T-helper 17 cell (primary cell): ENCODE measurements around the gene PNMA6E. TPM values are rescaled to one million over a fixed set of nuclear protein-coding genes. Genes with fewer than 3 reads are reported as not detected.
"Not testable (repeated sequence)": the region's sequence is repeated elsewhere in the genome, so short reads cannot be mapped to it uniquely, and the experiment has no call there.

ENCODE experiments used
- ATAC-seq: fragments of 150-1000 bp; cut with Tn5 transposase; 2 replicates; pipeline ENCODE4 v1.10.0; 2021; ENCODE audit warnings: mild to moderate bottlenecking, moderate library complexity
- DNase-seq, 3 donors: peaks; one replicate each; pipeline versions ENCODE4 v3.0.0 to v3.0.0-alpha.2; 2020 to 2021
- H3K9me3 ChIP-seq: one replicate; pipeline ENCODE4 v1.7.0; 2013; ENCODE audit warnings: low read length, mild to moderate bottlenecking; ENCODE audit not compliant: control insufficient read depth, poor library complexity, severe bottlenecking
- H3K27ac Mint-ChIP-seq: one replicate; pipeline ENCODE4 v1.8.0; 2022; ENCODE audit warnings: mild to moderate bottlenecking, moderate library complexity, mixed read lengths
- H3K27me3 Mint-ChIP-seq: one replicate; pipeline ENCODE4 v1.8.0; 2022; ENCODE audit warnings: mixed read lengths
- H3K36me3 Mint-ChIP-seq: one replicate; pipeline ENCODE4 v1.8.0; 2022; ENCODE audit warnings: low read depth, mixed read lengths
- H3K4me1 Mint-ChIP-seq: one replicate; pipeline ENCODE4 v1.8.0; 2022; ENCODE audit warnings: mild to moderate bottlenecking, mixed read lengths
- H3K4me3 Mint-ChIP-seq: one replicate; pipeline ENCODE4 v1.8.0; 2022; ENCODE audit warnings: mild to moderate bottlenecking, moderate library complexity, mixed read lengths
- total RNA-seq, 4 donors: library from RNA in 2 of 4; stranded (reverse) in 2 of 4; gene quantifications; one replicate each; pipeline ENCODE4 v1.2.3 and lab custom pipeline; 2022 to 2026

Gene PNMA6E
- total RNA-seq, 2 donors from 2014 or later: not detected

DNA sequence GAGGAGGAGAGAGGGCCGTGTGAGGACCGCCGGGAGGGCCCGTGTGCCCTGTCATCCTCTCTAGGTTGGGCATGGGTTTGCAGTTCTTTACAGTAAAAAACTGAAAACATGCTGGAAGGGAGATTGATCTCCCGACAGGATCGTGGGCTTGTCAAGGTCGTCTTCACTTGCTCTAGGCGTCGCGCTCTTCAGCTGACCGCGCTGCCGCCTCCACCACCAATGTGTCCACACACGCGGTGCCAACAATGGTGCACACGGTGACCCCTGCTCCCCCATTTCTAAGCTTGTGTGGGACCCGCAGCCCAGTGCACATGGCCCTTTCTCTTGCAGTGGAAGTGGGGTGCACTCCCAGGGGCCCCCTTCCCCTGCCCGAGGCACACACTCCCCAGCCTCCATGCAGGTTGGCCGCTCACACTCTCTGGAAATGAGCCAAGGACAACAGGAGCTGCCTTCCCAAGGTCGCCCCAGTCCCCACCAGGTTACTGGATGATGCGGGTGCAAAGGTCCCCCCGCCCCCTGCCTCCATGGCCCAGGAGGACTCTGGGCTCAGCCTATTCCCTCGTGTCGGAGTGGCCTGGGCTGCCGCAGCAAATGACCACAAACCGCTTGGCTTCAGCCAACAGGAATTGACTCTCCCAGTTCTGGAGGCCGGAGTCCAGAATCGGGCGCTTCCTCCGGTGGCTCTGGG, 8.4 kb upstream of the PNMA6E start:
- no peak overlapping the region for H3K4me3 Mint-ChIP-seq
- H3K4me1 Mint-ChIP-seq: peaks cover 5% of the 10 kb centered on the region
- no peaks in the 10 kb centered on the region for H3K36me3 Mint-ChIP-seq
- ATAC-seq: no peak
- no peak for DNase-seq
- no peaks in the 10 kb centered on the region for H3K9me3 ChIP-seq
- H3K27me3 Mint-ChIP-seq: no peaks in the 10 kb centered on the region
- no peak overlapping the region for H3K27ac Mint-ChIP-seq

DNA sequence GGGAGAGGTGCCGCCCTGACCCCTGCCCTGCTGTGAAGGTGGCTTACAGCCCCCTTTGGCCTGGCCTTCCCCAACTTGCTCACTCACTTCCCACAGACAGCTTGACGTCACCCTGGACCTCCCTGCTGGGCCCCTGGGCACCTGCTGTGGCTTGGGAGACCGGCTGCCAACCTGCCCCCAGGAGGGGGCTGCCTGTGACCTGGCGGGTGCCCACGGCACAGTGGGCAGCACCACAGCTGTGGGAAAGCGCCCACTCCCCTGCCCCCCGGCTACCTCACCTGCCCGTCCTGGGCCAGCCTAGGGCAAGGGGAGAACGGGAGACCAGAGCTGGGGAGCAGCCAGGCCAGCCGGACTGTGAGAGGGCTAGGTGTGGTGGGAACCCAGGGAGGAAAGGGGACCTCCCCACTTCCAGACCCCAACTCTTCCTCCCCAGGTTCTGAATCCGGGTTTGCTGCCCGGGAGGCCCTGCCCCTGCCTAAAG, 7.8 kb upstream of the PNMA6E start:
- no peaks in the 10 kb centered on the region for H3K9me3 ChIP-seq
- H3K4me1 Mint-ChIP-seq: peaks cover 5% of the 10 kb centered on the region
- ATAC-seq (no peak), DNase-seq (no peak)
- H3K27me3 Mint-ChIP-seq: no peaks in the 10 kb centered on the region
- no peaks in the 10 kb centered on the region for H3K36me3 Mint-ChIP-seq
- H3K4me3 Mint-ChIP-seq: no peak overlapping the region
- H3K27ac Mint-ChIP-seq: no peak overlapping the region

GRCh38 chrX:153408221-153408721, 7.1 kb upstream of the PNMA6E start:
- no peaks in the 10 kb centered on the region for H3K36me3 Mint-ChIP-seq
- H3K4me3 Mint-ChIP-seq: no peak overlapping the region
- no peaks in the 10 kb centered on the region for H3K9me3 ChIP-seq
- H3K4me1 Mint-ChIP-seq: peaks cover 5% of the 10 kb centered on the region
- ATAC-seq (no peak), DNase-seq (no peak)
- no peaks in the 10 kb centered on the region for H3K27me3 Mint-ChIP-seq
- H3K27ac Mint-ChIP-seq: no peak overlapping the region

GRCh38 chrX:153407736-153408135, 6.6 kb upstream of the PNMA6E start:
- Mint-ChIP-seq H3K4me3 (peak overlapping the region; percentile 41), H3K27me3 (no peaks in the 10 kb centered on the region), H3K4me1 (peaks cover 9% of the 10 kb centered on the region), H3K36me3 (no peaks in the 10 kb centered on the region), H3K27ac (no peak overlapping the region)
- ATAC-seq: no peak
- DNase-seq: no peak
- H3K9me3 ChIP-seq: no peaks in the 10 kb centered on the region

DNA sequence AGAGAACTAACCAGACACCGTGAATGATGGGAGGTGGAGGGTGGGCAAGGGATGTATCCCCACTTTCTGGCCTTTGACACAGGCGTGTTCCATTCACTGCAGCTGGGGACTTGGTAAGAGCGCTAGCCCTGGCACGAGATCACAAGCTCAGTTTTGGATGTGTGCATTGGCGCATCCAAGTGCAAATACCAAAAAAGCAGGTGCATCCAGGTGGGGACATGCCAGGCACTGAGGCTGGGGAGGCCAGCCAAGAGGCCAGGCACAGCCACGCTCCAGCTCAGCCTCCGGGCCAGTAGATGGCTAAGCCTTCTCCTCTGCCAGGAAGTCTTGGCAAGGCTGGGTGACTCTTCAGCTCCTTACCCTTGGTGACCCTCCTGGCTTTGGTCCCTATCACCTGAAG, 5.8 kb upstream of the PNMA6E start:
- Mint-ChIP-seq H3K27ac (no peak overlapping the region), H3K4me3 (no peak overlapping the region), H3K27me3 (no peaks in the 10 kb centered on the region), H3K4me1 (peaks cover 7% of the 10 kb centered on the region), H3K36me3 (no peaks in the 10 kb centered on the region)
- H3K9me3 ChIP-seq: no peaks in the 10 kb centered on the region
- DNase-seq (no peak), ATAC-seq (no peak)

DNA sequence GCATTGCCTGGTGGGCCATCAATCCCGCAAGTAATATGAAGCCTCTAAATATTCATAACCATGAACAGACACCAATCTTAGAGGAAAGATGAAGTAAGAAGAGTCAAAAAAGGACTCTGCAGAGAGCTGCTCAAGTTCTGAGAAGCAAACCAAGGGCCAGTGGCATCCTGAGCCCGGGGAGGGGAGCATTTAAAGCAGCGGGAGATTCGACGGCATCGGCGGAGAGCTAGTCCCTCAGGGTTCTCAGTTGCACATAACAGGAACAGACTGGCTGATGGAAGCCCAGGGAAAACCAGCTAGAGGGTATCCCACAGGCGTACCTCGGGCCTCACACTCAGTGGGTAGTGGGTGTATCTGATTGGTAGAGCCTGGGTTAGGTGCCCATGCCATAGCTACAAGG, 4.9 kb upstream of the PNMA6E start:
- Mint-ChIP-seq H3K4me1 (peaks cover 6% of the 10 kb centered on the region), H3K27me3 (no peaks in the 10 kb centered on the region), H3K27ac (no peak overlapping the region), H3K36me3 (no peaks in the 10 kb centered on the region), H3K4me3 (no peak overlapping the region)
- DNase-seq (no peak), ATAC-seq (no peak)
- no peaks in the 10 kb centered on the region for H3K9me3 ChIP-seq

DNA sequence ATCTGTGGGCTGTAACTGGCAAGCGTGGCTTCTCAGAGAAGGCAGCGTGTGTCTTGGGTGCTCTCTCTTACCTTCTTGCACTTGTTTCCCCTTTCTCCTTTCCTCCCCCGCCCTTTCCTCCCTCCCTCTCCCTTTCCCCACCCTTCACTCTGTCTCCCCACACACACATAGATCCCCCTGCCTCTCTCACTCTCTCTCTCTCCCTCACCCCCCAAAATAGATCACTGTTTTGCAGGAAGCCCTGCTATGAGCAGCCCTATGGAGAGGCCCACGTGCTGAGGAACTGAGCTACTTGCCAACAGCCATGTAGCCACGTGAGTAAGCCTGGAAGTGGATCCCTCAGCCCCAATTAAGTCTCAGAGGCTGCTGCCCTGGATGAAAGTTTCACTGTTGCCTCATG, 4.3 kb upstream of the PNMA6E start:
- peaks cover 4% of the 10 kb centered on the region for H3K4me1 Mint-ChIP-seq
- no peaks in the 10 kb centered on the region for H3K36me3 Mint-ChIP-seq

GRCh38 chrX:153404333-153404732, 3.2 kb upstream of the PNMA6E start:
- DNase-seq: not testable (repeated sequence)

More for the DNA sequence above, 4.3 kb upstream of the PNMA6E start:
- DNase-seq (no peak), ATAC-seq (no peak)
- no peaks in the 10 kb centered on the region for H3K9me3 ChIP-seq
- no peak overlapping the region for H3K27ac Mint-ChIP-seq
- no peak overlapping the region for H3K4me3 Mint-ChIP-seq
- no peaks in the 10 kb centered on the region for H3K27me3 Mint-ChIP-seq

GRCh38 chrX:153400146-153401132, 711 bp downstream of the PNMA6E start:
- H3K9me3 ChIP-seq: no peaks in the 10 kb centered on the region
- no peak overlapping the region for H3K4me3 Mint-ChIP-seq
- H3K27ac Mint-ChIP-seq: peak overlapping the region; percentile 4

More at GRCh38 chrX:153404333-153404732, 3.2 kb upstream of the PNMA6E start:
- H3K4me3 Mint-ChIP-seq, H3K27me3 Mint-ChIP-seq, H3K4me1 Mint-ChIP-seq, H3K36me3 Mint-ChIP-seq, H3K27ac Mint-ChIP-seq, ATAC-seq, H3K9me3 ChIP-seq: not testable (repeated sequence)

DNA sequence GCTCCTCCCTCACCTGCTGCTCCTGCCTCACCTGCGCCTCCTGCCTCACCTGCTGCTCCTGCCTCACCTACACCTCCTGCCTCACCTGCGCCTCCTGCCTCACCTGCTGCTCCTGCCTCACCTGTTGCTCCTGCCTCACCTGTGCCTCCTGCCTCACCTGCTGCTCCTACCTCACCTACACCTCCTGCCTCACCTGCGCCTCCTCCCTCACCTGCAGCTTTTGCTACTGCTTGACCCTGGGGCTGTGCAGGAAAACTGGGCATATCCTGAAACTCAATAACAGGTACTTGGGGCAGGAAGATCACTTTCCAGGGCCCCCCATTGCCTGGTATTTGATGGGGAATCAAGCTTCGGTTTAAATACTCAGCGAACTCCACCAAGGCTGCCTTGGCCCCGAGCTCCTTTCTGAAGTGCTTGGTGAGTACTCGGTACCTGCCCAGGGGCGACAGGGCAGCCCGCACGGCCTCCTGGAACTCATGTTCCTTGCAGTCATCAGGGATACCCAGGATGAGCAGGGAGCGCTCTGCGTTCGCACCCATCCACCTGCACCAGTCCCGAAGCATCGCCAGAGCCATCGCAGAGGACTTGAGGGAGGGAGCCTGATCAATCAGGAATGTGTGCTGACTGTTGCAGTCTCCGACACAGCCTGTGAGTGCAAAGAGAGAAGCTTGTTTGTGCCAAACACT, 2.7 kb downstream of the PNMA6E start:
- H3K27me3 Mint-ChIP-seq: no peaks in the 10 kb centered on the region

More at GRCh38 chrX:153400146-153401132, 711 bp downstream of the PNMA6E start:
- Mint-ChIP-seq H3K27me3 (no peaks in the 10 kb centered on the region), H3K4me1 (peaks cover 7% of the 10 kb centered on the region), H3K36me3 (no peaks in the 10 kb centered on the region)
- ATAC-seq (peak; percentile 82), DNase-seq (peak; percentile 33 to 57 (median 34))

GRCh38 chrX:153397256-153397960, 3.7 kb downstream of the PNMA6E start:
- peaks cover 13% of the 10 kb centered on the region for H3K4me1 Mint-ChIP-seq
- H3K27ac Mint-ChIP-seq: no peak overlapping the region
- no peaks in the 10 kb centered on the region for H3K9me3 ChIP-seq
- H3K4me3 Mint-ChIP-seq: no peak overlapping the region
- H3K36me3 Mint-ChIP-seq: no peaks in the 10 kb centered on the region
- H3K27me3 Mint-ChIP-seq: no peaks in the 10 kb centered on the region
- ATAC-seq: no peak
- DNase-seq: no peak

More for the DNA sequence above, 2.7 kb downstream of the PNMA6E start:
- H3K4me3 Mint-ChIP-seq: no peak overlapping the region
- ATAC-seq (no peak), DNase-seq (no peak)
- no peaks in the 10 kb centered on the region for H3K9me3 ChIP-seq
- H3K27ac Mint-ChIP-seq: no peak overlapping the region
- H3K36me3 Mint-ChIP-seq: no peaks in the 10 kb centered on the region
- H3K4me1 Mint-ChIP-seq: peaks cover 16% of the 10 kb centered on the region

DNA sequence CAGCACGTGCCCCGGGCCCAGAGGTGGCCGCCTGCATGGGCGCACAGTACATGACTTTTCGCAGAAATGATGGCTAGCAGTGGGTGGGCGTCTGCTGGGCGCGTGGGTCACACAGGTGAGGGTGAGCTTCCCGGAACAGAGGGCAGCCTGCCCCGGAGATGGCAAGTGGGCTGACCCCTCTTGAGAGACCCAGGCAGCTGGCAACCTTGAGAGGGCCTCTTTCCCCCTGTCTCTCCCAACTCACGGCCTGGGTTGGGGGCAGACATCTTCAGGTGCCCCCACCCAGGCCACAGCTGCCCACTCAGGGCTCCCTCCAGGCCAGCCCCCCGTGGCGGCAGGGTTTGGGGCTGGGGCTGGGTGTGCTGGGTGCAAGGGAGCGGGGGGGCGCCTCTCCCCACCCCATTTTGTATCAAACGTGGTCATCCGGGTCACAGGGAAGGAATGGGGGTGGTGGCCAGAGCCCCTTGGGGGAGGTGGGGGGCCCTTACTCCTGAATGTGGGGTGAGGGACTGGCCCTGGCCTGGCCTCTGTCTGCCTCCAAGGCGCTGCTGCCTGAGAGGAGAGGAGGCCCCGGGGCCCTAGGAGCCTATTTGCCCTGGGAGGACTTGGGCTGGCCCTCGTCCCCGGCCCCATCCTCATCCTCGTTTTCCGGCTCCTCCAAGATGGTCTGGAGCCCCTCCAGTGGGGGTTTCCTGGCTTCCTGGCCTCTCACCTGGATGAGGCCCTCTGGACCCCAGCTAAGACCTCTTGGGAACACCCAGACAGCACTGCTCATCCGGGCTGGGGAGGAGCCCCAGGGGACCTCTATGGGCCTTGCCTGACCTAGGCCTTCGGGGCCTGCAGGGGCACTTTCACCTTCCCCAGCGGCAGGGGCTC, 4.6 kb downstream of the PNMA6E start:
- ATAC-seq: no peak
- no peak overlapping the region for H3K27ac Mint-ChIP-seq
- peaks cover 13% of the 10 kb centered on the region for H3K4me1 Mint-ChIP-seq
- no peaks in the 10 kb centered on the region for H3K36me3 Mint-ChIP-seq
- DNase-seq: no peak
- H3K9me3 ChIP-seq: no peaks in the 10 kb centered on the region
- no peaks in the 10 kb centered on the region for H3K27me3 Mint-ChIP-seq
- no peak overlapping the region for H3K4me3 Mint-ChIP-seq
